ENCODE measurements around the gene LCAT. TPM values are rescaled to one million over a fixed set of nuclear protein-coding genes. Genes with fewer than 3 reads are reported as not detected.
A peak's percentile ranks its signal among the peaks of the same experiment; 100 is the strongest.

LCAT gene
- total and polyA plus RNA-seq, 9 of the 15 experiments (the other 6 are each of a cell fraction or from before 2014, with no cell fraction given), result 0.46 to 21.0 (median 5.0) TPM

DNA sequence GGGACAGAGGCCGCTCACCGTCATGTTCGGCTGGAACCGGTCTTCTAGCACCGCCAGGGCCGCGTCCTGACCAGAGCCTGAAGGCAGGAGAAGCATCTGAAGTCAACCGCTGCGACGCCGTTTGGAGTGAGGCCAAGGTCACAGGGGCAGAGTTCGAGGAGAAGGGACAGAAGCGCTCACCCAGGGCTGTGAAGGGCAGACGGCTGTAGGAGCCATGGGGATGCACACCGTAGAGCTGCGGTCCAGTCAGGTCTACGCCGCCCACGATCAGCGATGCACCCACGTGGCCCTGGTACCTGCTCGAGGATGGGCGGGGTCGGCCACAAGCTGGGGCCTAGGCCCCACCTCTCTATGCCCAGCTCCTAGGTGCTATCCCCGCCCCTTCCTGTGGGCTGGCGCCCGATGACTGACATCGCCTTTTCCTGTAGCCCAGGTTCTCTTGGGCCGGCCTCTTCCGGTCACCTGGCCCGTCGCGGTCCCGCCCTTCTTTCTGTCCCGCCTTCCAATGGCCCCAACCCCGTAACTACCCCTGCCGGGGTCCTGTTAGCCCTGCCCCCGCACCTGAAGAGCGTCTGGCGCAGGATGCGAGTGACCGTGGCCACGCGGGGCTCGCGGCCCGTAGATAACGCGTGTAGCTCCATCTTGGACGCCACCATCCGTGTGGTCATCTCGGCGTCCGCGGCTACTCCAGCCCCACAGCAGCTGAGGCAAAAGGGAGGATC lies 8.4 kb downstream of the LCAT start (continued):
- TF ChIP-seq TAF1 (IDR thresholded peaks at IDR 0.05; ENCODE audit: control insufficient read depth, extremely low read depth, insufficient read depth, low read length, severe bottlenecking) (peak; percentile 82), ZNF165 (CRISPR knock-in tag; IDR thresholded peaks at IDR 0.05; ENCODE audit: borderline replicate concordance) (no peak), E2F3 (CRISPR knock-in tag; IDR thresholded peaks at IDR 0.05) (peak; percentile 25; the same call in 1 of the 2 replicates), TAF7 (tag; IDR thresholded peaks at IDR 0.05) (peak; percentile 67), POLR2G (IDR thresholded peaks at IDR 0.05; ENCODE audit: low read depth, low read length) (peak; percentile 92), SMAD1 (IDR thresholded peaks at IDR 0.05; ENCODE audit: low read depth, low read length, partially characterized antibody) (peak; percentile 64), IRF2 (CRISPR knock-in tag; IDR thresholded peaks at IDR 0.05) (no peak), MAZ (CRISPR knock-in tag; conservative IDR thresholded peaks at IDR 0.05 in 1 of 2, IDR thresholded peaks at IDR 0.05 in 1 of 2) (peak; percentile 76 to 86; a peak in 3 of 4 replicates), FOXA3 (CRISPR knock-in tag; conservative IDR thresholded peaks at IDR 0.05 in 1 of 2, IDR thresholded peaks at IDR 0.05 in 1 of 2) (0 out of 4 replicates have a peak, but pooled peaks of 1 of the 2 experiments have one; percentile 35), KDM4B (IDR thresholded peaks at IDR 0.05; ENCODE audit: borderline replicate concordance in 2 of 2, low read depth in 1 of 2) (peak in 1 of 2 experiments; percentile 81; a peak in 1 of 4 replicates), NBN (IDR thresholded peaks at IDR 0.05; ENCODE audit: low read depth) (0 out of 2 replicates have a peak, but pooled peaks have one; percentile 27), MXI1 (IDR thresholded peaks at IDR 0.05; ENCODE audit: low read depth, low read length) (peak; percentile 97), ZC3H4 (CRISPR knock-in tag; IDR thresholded peaks at IDR 0.05; ENCODE audit: borderline replicate concordance) (no peak), SAFB (IDR thresholded peaks at IDR 0.05; ENCODE audit: borderline replicate concordance, low read depth, low read length) (peak; percentile 73; the same call in 1 of the 2 replicates), ZNF140 (CRISPR knock-in tag; IDR thresholded peaks at IDR 0.05) (no peak), HEY1 (CRISPR knock-in tag; IDR thresholded peaks at IDR 0.05; ENCODE audit: borderline replicate concordance) (peak; percentile 58; the same call in 1 of the 2 replicates), SP1 (CRISPR knock-in tag; IDR thresholded peaks at IDR 0.05) (peak; percentile 78), CXXC5 (CRISPR knock-in tag; IDR thresholded peaks at IDR 0.05) (peak; percentile 65; the same call in 1 of the 2 replicates)
- TF ChIP-seq, protein P1, sequence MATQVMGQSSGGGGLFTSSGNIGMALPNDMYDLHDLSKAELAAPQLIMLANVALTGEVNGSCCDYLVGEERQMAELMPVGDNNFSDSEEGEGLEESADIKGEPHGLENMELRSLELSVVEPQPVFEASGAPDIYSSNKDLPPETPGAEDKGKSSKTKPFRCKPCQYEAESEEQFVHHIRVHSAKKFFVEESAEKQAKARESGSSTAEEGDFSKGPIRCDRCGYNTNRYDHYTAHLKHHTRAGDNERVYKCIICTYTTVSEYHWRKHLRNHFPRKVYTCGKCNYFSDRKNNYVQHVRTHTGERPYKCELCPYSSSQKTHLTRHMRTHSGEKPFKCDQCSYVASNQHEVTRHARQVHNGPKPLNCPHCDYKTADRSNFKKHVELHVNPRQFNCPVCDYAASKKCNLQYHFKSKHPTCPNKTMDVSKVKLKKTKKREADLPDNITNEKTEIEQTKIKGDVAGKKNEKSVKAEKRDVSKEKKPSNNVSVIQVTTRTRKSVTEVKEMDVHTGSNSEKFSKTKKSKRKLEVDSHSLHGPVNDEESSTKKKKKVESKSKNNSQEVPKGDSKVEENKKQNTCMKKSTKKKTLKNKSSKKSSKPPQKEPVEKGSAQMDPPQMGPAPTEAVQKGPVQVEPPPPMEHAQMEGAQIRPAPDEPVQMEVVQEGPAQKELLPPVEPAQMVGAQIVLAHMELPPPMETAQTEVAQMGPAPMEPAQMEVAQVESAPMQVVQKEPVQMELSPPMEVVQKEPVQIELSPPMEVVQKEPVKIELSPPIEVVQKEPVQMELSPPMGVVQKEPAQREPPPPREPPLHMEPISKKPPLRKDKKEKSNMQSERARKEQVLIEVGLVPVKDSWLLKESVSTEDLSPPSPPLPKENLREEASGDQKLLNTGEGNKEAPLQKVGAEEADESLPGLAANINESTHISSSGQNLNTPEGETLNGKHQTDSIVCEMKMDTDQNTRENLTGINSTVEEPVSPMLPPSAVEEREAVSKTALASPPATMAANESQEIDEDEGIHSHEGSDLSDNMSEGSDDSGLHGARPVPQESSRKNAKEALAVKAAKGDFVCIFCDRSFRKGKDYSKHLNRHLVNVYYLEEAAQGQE (IDR thresholded peaks at IDR 0.05; ENCODE audit: borderline replicate concordance), result peak; percentile 61
- TF ChIP-seq, protein P1 (CRISPR knock-in tag; IDR thresholded peaks at IDR 0.05; ENCODE audit: low read depth), result peak; percentile 57; the same call in 1 of the 2 replicates
